Activated T-cell treated with anti-CD3 and anti-CD28 coated beads, Interleukin-2, amount 50 U/mL, for 1 hour (primary cell): ENCODE data around the gene IKZF2.

Experiments used
- DNase-seq: peaks from one replicate; pipeline ENCODE4 v3.0.0-alpha.2; 2020

The IKZF2 gene

GRCh38 chr2:213151437-213152064 is at the start of gene IKZF2:
Gene IKZF2 (minus strand): TSS chr2:213151612. CDS start chr2:213148629, 2,983 bp downstream.
- peak; percentile 74 for DNase-seq

GRCh38 chr2:213199871-213200270 is 48.5 kb upstream of the IKZF2 start:
- DNase-seq, result no peak

DNA sequence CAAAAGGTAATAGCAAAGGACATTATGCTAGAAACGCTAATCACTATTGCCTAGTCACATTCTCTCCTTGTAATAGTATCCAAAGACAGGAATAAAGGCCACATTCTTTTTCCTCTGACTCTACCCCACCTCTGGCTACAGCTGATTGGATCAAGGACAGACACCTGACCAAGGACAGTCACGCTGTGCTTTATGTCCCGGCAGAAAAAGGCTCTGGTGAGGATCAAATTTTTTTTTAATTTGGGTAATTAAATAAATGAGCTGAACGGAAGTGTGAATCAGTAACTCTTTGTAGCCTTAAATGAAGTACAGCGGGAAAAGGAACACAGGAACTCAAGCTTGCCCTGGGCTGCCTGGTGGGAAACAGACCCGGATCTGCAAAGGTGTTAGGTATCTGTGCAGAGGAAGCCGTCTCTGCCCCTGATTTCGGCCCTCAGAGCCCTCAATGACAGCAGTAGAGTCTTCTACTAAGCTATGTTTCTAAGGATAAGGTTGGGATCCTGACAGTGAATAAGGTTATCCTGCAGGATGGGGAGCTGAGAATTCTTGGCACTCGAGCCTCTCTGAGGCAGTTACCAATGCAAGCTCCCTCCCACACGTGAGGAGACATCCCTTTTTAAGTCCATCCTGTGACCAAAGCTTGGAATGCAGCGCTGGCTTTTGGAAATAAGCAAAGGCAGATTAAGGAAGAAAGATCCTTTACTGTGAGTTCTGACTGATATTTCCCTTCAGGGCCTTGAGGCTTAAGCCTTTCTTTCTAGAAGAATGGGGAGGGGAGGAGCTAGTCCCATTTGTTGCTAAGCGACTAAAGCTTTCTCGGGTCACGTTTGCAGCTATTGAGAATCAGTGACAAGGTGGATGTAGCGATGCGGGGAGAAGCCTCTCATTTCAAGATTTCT is 37.8 kb upstream of the IKZF2 start:
- DNase-seq, result no peak

DNA sequence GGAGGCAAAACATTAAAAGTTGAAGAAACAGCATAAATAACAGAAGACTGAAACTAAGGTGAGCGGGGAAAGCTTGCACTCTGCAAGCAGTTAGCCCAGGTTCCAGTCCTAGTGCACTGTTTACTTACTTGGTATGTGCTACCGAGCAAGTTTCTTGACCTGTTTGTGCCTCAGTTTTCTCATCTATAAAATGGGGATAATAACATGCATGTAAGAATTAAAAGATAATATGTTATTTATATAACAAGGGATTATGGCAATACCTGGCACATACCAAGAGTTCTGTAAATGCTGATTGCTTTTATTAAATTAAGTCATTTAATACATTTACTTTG is 37.1 kb upstream of the IKZF2 start:
- DNase-seq, result no peak

- DNase-seq, result no peak
These were observed 36.6 kb upstream of the IKZF2 start for GRCh38 chr2:213187833-213188532.

DNA sequence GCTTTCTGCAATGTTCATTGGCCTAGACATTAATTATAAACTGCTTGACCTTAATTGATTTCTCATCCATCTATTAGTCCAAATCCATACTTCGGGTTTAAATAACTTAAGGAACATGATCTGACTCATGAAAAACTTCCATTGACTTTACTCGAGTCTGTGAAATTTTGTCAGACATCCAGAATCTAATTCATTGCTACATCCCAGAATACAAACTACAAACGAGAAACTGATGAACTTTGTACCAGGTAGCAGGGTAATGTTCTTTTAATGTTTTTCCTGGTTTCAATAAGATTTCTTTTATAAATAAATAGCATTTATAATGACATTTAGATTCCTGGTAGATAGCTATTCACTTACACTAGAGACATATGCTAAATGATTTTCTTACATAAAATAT is 36.0 kb upstream of the IKZF2 start:
- DNase-seq, result no peak

DNA sequence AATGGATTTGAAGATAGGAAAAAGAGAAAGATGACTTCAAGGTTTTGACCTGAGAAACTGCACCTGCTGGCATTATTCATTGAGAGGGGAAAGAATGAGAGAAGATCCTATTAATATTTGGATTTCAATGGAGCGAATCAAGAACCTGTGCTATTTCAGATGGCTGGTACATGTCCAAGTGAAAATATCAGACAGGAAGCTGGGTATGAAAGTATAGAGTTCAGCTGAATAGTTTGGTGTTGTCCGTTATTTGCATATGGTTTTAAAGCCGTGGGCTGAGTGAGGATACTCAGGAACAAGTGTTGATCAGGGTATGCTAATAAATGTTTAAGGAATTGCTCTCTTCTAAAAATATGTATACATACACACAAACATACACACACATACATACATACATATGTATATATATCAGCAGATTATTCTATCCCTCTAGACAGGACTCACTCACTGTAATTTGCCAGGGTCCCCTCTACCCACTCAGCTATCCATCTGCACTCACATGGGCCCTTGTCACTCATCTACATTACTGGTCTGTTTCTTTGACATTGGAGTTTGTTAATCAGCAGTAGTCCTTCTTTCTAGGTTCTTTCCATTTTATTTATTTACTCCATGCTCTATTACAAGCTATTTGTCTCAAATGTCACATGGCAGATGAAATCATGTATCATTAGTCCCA is 33.9 kb upstream of the IKZF2 start:
- no peak for DNase-seq

DNA sequence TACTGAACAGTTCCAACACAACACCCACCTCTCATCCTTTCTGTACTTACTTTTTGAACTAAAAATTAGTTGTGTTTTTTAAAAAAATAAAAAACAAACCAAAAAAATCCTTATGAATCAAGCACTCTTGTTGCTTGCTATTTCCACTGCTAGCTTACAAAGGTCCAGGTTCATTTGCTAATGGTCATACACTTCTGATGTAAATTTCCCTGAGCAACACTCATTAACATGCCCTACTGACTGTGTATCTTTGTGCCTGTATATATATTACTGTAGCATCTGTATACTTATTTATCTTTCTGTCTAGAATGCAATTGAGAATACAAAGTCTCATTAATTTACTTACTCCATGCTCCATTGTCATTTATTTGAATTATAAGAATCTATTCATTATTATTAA is 30.3 kb upstream of the IKZF2 start:
- DNase-seq, result no peak

DNA sequence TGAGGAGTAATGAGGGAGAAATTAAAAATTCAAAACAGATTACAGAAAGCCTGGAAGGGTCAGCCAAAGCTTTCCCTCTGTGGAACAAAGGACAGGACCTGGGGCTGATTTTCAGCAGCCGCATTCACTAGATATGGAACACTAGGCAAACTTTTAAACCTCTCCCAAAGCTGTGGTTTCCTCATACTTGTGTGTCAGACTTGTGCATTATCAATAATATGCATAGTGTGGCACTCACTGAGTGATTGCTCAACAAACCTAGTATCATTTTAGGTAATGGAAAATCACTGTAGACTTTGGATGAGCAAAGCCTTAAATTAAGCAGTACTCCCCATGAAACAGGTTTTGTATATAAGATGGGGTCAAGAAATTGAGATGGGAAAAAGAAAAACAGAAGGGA is 26.3 kb upstream of the IKZF2 start:
- no peak for DNase-seq

GRCh38 chr2:213175673-213176247 is 24.3 kb upstream of the IKZF2 start:
- DNase-seq, result no peak

DNA sequence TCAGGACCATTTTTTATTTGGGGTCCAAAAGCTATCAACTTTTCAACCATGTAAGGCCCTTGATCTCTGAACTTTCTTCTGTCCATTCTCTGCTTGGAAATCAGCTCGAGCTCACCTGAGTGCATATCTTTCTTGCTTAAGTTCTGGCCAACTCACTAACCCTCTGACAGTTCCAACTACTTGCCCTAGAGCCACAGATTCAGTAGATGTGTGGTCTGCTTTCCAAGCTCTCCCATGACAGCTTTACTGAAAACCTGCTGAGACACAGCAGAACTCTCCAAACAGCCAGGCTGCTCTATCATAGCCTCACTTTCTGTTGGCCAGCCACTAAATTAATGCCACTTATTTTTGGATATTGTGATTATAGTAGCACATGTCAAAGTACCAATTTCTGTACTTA is 21.2 kb upstream of the IKZF2 start:
- DNase-seq, result no peak

DNA sequence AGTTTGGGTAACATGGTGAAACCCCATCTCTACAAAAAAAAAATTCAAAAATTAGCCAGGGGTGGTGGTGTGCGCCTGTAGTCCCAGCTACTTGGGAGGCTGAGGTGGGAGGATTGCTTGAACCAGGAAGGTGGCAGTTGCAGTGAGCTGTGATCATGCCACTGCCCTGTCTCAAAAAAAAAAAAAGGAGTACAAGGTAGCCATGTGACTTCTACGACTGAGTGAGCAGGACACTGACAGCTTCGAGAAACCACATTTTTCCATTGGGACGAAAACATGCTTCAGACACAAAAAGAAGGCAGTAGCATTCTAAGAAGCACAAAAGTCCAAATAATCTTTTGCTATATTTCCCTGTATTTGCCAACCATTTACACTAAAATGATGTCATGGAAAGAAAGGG is 19.7 kb upstream of the IKZF2 start:
- DNase-seq, result no peak

DNA sequence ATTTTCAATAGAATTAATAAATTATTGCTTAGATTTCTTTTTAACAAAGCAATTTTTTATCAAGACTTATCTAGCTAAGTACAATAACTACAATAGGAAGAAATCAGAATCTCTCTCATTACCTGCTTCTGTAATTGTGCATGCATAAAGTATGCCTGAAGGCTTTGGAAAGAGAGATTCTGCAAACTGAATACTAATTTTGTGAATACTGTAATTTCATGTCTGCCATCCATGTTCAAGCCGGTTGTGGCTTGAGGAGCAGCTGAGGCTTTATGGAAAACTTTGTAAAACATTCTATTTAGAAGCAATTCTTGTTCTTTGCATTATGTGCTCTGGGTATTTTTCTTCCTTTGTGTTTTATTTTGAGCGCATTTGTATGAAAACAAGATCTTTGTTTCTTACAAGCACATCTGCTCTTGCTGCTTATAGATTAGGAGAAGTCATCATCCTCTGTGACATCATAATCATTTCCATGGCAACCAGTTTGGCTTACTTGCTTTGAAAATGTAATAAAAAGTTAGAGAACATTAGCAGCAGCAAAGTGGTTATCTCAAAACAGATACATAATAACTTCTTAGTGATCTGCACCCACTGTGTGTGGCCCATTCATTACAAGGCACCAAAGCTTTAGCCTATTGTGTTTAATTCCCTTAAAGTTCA is 16.0 kb upstream of the IKZF2 start:
- DNase-seq, result no peak

GRCh38 chr2:213166109-213166508 is 14.7 kb upstream of the IKZF2 start:
- no peak for DNase-seq

GRCh38 chr2:213164263-213164662 is 12.9 kb upstream of the IKZF2 start:
- no peak for DNase-seq

DNA sequence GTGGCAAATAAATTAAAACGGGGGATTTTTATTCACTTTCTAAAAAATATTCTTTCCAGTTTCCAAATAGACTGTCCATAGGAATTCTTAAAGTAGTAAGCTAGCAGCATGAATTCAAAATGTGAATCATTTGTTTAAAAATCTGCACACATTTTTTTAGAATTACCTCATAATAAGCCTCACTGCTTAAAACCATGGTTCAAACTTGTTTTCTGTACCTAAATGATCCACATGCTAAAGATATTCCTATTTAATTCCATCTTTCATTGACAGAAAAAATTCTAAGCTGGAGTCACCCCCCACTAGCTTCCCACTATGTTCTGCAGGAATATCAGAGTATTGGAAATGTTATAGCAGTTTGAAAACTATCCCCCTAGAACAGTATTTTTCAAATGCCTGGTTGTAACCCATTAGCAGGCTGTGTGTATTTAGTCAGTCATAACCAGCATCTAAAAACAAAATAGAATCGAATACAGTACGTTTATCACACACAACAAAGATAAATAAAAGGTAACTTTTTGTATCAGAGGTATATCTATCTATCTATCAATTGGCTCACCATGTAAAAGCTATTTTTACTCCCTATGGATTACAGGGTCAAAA is 11.2 kb upstream of the IKZF2 start:
- DNase-seq, result no peak

GRCh38 chr2:213161759-213162515 is 10.5 kb upstream of the IKZF2 start:
- no peak for DNase-seq

- no peak for DNase-seq
These were observed 8.4 kb upstream of the IKZF2 start for GRCh38 chr2:213159768-213160167.

GRCh38 chr2:213157242-213157641 is 5.8 kb upstream of the IKZF2 start:
- DNase-seq, result no peak

- DNase-seq, result no peak
These were observed 5.3 kb upstream of the IKZF2 start for GRCh38 chr2:213156717-213157116.

DNA sequence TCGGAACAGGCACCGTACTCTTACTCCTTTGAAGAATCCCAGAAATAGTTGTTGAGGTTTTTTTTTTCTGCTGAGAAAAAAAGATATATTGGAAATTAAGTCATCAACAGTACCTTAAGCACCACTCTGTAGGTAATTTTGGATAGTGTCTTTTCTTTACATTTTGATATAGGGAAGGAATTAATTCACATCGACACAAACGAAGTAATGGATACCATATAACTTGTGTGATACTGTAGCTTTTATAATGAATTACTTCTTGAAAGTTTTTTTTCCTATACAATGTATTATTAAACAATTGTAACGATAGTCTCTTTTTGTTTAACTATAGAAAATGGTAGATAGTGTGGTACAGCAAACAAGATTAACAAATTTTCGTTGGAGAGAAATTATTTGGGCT is 1.5 kb upstream of the IKZF2 start:
- DNase-seq, result no peak
